Spinal cord (tissue), 10 donors: ENCODE data around the gene FASTKD3. TPM values are rescaled to one million over a fixed set of nuclear protein-coding genes. Genes with fewer than 3 reads are reported as not detected.

Experiments used
- DNase-seq, 6 donors: peaks; one replicate each; pipeline versions ENCODE4 v3.0.0 to v3.0.0-alpha.2; 2013 to 2015; ENCODE audit warnings: low spot score in 6 of 6, low read depth in 4 of 6
- H3K27ac ChIP-seq: one replicate; pipeline ENCODE4 v1.5.1; 2013; ENCODE audit warnings: low read depth, low read length, control low read depth
- H3K27me3 ChIP-seq: one replicate; pipeline ENCODE4 v1.6.1; 2013; ENCODE audit warnings: low read length; ENCODE audit not compliant: control insufficient read depth, insufficient read depth
- H3K36me3 ChIP-seq: one replicate; pipeline ENCODE4 v1.6.1; 2013; ENCODE audit warnings: low read length; ENCODE audit not compliant: control insufficient read depth, insufficient read depth
- H3K4me1 ChIP-seq: one replicate; pipeline ENCODE4 v1.6.1; 2013; ENCODE audit warnings: low read length; ENCODE audit not compliant: control insufficient read depth, insufficient read depth
- H3K4me3 ChIP-seq: one replicate; pipeline ENCODE4 v1.5.1; 2013; ENCODE audit warnings: low read depth, low read length, control low read depth
- H3K9me3 ChIP-seq: one replicate; pipeline ENCODE4 v1.6.1; 2013; ENCODE audit warnings: low read length; ENCODE audit not compliant: control insufficient read depth, insufficient read depth
- WGBS: methylation state at CpG from one replicate; pipeline ENCODE4 v1.1.5; 2013; ENCODE audit warnings: missing lambda C conversion rate; ENCODE audit not compliant: insufficient coverage; 5-methylcytosine and 5-hydroxymethylcytosine counted together
- polyA plus RNA-seq, 2 donors: library from polyadenylated mRNA; unstranded; fragments of 120-200 nt; gene quantifications; one replicate each; pipeline ENCODE4 v1.2.1, GENCODE V29; 2013; ENCODE audit not compliant: insufficient read length in 2 of 2
- total RNA-seq, 2 donors: library from RNA; depleted of rRNA in 1 of 2; stranded (reverse); fragments of 120-200 nt in 1 of 2; fragments of >200 nt in 1 of 2; gene quantifications; one replicate each; pipeline versions ENCODE4 v1.2.3 to v1.2.4, GENCODE V29; 2013 to 2014
- donor health status: healthy.

FASTKD3 gene
- total and polyA plus RNA-seq, 4 donors: 11.8 to 25.7 (median 17.7) TPM

DNA sequence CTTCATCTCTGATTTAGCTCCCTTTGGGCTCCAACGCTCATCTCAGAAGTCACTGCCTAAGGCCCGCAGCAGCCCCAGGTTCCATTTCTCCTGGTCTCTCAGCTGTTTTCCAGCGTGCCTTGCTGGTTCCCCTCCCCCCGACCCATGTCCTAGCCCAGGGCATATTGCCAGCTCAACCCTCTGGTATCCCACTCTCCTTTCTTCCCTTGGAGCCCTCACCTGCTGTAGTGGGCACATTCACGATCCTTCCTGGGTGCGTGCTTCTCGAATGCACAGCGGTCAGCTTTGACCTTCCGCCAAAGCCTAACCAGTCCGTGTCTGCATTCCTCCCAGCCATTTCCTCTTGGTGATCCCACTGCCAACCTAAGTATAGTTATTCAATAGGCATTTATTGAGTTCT, 54.0 kb downstream of the FASTKD3 start:
- Histone ChIP-seq H3K27ac (no peak overlapping the region), H3K9me3 (no peaks in the 10 kb centered on the region)
- 92% methylated on average over 8 of the region's 10 CpGs for WGBS

DNA sequence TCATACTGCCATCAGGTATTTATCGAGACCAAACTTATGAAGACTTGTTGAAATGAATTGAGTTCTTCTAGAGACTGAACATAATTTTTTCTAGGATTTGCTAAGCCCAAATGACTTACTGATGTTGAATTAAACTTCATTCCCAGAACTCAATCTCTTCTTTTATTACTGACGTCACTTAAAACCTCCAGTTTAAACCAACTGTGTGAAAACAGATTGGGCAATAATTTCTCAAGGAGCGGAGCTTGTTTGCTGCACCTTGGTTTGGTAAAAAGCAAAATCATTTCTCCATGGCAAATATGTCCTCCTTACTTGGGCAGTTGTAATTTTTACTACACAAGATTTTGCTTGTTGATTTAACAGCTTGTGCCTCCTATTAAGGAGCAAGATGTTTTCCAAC, 55.3 kb downstream of the FASTKD3 start:
- H3K4me1 ChIP-seq: peaks cover 14% of the 10 kb centered on the region
- no CpG with 5 or more reads among the region's 3 CpGs for WGBS
- H3K27ac ChIP-seq: no peak overlapping the region
- H3K9me3 ChIP-seq: no peaks in the 10 kb centered on the region
- no peaks in the 10 kb centered on the region for H3K27me3 ChIP-seq
- no peaks in the 10 kb centered on the region for H3K36me3 ChIP-seq
- DNase-seq: no peak
- no peak overlapping the region for H3K4me3 ChIP-seq

More for the DNA sequence above, 54.0 kb downstream of the FASTKD3 start:
- peaks cover 3% of the 10 kb centered on the region for H3K36me3 ChIP-seq
- peaks cover 14% of the 10 kb centered on the region for H3K4me1 ChIP-seq
- H3K4me3 ChIP-seq: no peak overlapping the region
- no peak for DNase-seq
- H3K27me3 ChIP-seq: no peaks in the 10 kb centered on the region

DNA sequence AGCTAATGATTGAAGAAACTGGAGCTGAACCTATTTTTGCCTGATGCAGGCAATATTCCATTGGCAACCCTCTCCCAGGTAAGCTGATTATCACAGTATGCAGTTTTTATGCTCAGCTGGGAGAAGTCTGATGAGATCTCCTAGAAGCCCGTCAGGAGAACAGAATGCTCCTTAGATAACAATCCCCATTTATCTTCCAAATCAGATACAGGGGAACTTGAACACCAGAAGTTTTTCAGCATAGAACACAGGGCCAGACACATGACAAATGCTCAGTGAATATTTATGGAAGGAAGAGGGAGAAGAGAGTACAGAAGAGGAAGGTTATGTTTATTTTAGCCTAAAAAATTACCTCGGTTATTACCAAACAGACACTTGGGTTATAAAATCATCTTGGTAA, 55.8 kb downstream of the FASTKD3 start:
- no peak for DNase-seq
- Histone ChIP-seq H3K4me3 (no peak overlapping the region), H3K27me3 (no peaks in the 10 kb centered on the region), H3K9me3 (no peaks in the 10 kb centered on the region), H3K27ac (no peak overlapping the region), H3K36me3 (no peaks in the 10 kb centered on the region), H3K4me1 (peaks cover 14% of the 10 kb centered on the region)
- WGBS: no CpG with 5 or more reads among the region's 2 CpGs

DNA sequence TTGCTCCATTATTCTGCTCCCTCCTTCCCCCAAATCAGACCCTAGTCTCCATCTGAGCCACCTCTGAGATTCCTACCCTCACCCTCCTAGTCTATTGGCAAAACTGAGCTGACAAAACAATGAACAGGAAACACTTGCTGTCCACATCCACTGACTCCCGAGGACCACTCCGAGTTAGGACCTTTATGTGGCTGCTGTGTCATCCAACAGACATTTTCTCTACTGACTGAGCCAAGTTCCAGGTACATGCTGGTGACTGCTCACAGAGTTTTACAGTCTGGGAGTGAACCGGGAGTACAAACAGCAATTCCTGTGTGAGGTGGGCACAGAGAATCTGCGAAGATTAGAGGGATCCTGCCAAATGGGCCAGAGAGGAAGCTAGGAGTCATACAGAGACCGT, 57.1 kb downstream of the FASTKD3 start:
- no peaks in the 10 kb centered on the region for H3K27me3 ChIP-seq
- H3K27ac ChIP-seq: no peak overlapping the region
- DNase-seq: no peak
- H3K9me3 ChIP-seq: no peaks in the 10 kb centered on the region
- peaks cover 9% of the 10 kb centered on the region for H3K36me3 ChIP-seq
- peaks cover 14% of the 10 kb centered on the region for H3K4me1 ChIP-seq
- H3K4me3 ChIP-seq: no peak overlapping the region
- 86% methylated on average over 2 of the region's 5 CpGs for WGBS

Other genes starting within 250 kb of the FASTKD3 start
- 10 to 100 TPM in 1 of 2 donors, 1 to 10 TPM in 1; 3.6 to 17.8 TPM for gene CFAP90, start 17.9 kb downstream of the FASTKD3 start, total RNA-seq
- gene CFAP90, start 17.9 kb downstream of the FASTKD3 start, polyA plus RNA-seq: 10 to 100 TPM; 27.9 to 38.4 TPM
- 10 to 100 TPM; 30.2 to 37.0 TPM for gene MTRR, start 117 bp upstream of the FASTKD3 start, total RNA-seq
- 10 to 100 TPM; 36.6 to 37.2 TPM for gene MTRR, start 117 bp upstream of the FASTKD3 start, polyA plus RNA-seq